GM12872 (cell line): ENCODE data around the gene TMEM238.
"Not testable (repeated sequence)": the region's sequence is repeated elsewhere in the genome, so short reads cannot be mapped to it uniquely, and the experiment has no call there.

Source experiments
- CTCF ChIP-seq: IDR thresholded peaks from 3 replicates; pipeline ENCODE4 v1.5.1; 2011; ENCODE audit warnings: low read depth, mild to moderate bottlenecking, low read length, moderate library complexity; ENCODE audit not compliant: insufficient read depth

The TMEM238 gene

GRCh38 chr19:55419624-55420236 lies 35.6 kb upstream of the TMEM238 start:
- TF ChIP-seq CTCF: no peak

GRCh38 chr19:55419103-55419502 lies 35.0 kb upstream of the TMEM238 start:
- no peak for TF ChIP-seq CTCF

GRCh38 chr19:55418185-55418584 lies 34.1 kb upstream of the TMEM238 start:
- TF ChIP-seq CTCF: peak; percentile 76

GRCh38 chr19:55410168-55410567 lies 26.1 kb upstream of the TMEM238 start:
- no peak for TF ChIP-seq CTCF

- no peak for TF ChIP-seq CTCF
Observed at GRCh38 chr19:55408533-55408872, 24.4 kb upstream of the TMEM238 start.

GRCh38 chr19:55407800-55408532 lies 23.9 kb upstream of the TMEM238 start:
- no peak for TF ChIP-seq CTCF

- not testable (repeated sequence) for TF ChIP-seq CTCF
Observed at GRCh38 chr19:55407550-55407799, 23.4 kb upstream of the TMEM238 start, which contains the start of gene UBE2S. TSS of gene UBE2S (minus strand) at chr19:55407788. CDS start at chr19:55407589, 199 bp downstream.
